ENCODE results near the gene IL6R.
"Not testable (repeated sequence)": the region's sequence is repeated elsewhere in the genome, so short reads cannot be mapped to it uniquely, and the experiment has no call there.

Gene IL6R

GRCh38 chr1:154485106-154485505, 80.0 kb downstream of the IL6R start:
- DNase-seq, result no peak

- no peak for DNase-seq
Observed at GRCh38 chr1:154485910-154486496, 80.9 kb downstream of the IL6R start.

GRCh38 chr1:154486756-154487155, 81.6 kb downstream of the IL6R start:
- not testable (repeated sequence) for DNase-seq

- DNase-seq, result no peak
Observed at GRCh38 chr1:154488922-154489321, 83.8 kb downstream of the IL6R start.

- DNase-seq, result no peak
Observed at GRCh38 chr1:154489695-154490274, 84.6 kb downstream of the IL6R start.

GRCh38 chr1:154490317-154490716, 85.2 kb downstream of the IL6R start:
- no peak for DNase-seq

- DNase-seq, result no peak
Observed at GRCh38 chr1:154492115-154492514, 87.0 kb downstream of the IL6R start.

GRCh38 chr1:154493276-154493675, 88.1 kb downstream of the IL6R start:
- no peak for DNase-seq

- no peak for DNase-seq
Observed at GRCh38 chr1:154495496-154496273, 90.5 kb downstream of the IL6R start.

GRCh38 chr1:154496383-154496782, 91.2 kb downstream of the IL6R start:
- no peak for DNase-seq

- DNase-seq, result no peak
Observed at GRCh38 chr1:154497026-154497806, 92.1 kb downstream of the IL6R start.

GRCh38 chr1:154499446-154499845, 94.3 kb downstream of the IL6R start:
- no peak for DNase-seq

GRCh38 chr1:154500533-154500932, 95.4 kb downstream of the IL6R start:
- DNase-seq, result no peak

GRCh38 chr1:154501423-154502065, 96.4 kb downstream of the IL6R start:
- DNase-seq, result no peak

- peak in 1 of 2 donors; percentile 8 for DNase-seq
Observed at GRCh38 chr1:154502066-154502743, 97.1 kb downstream of the IL6R start, which contains the start of the genes SHE and TDRD10. Gene SHE, minus strand, starts transcription at chr1:154502412. Its CDS starts 386 bp downstream, at chr1:154502026. Gene TDRD10, plus strand, starts transcription at chr1:154502219. Its CDS starts 4,685 bp downstream, at chr1:154506904.

- no peak for DNase-seq
Observed at GRCh38 chr1:154502744-154503115, 97.6 kb downstream of the IL6R start.

GRCh38 chr1:154503898-154504297, 98.8 kb downstream of the IL6R start:
- no peak for DNase-seq

- no peak for DNase-seq
Observed at GRCh38 chr1:154512760-154513159, 107.6 kb downstream of the IL6R start.

- DNase-seq, result no peak
Observed at GRCh38 chr1:154514066-154514553, 109.0 kb downstream of the IL6R start.

GRCh38 chr1:154517661-154518060, 112.5 kb downstream of the IL6R start:
- no peak for DNase-seq
